ENCODE data around the gene CLMN. TPM values are rescaled to one million over a fixed set of nuclear protein-coding genes. Genes with fewer than 3 reads are reported as not detected.

The CLMN gene
- total RNA-seq, 2 experiments from 2014 or later = 1.6 TPM

DNA sequence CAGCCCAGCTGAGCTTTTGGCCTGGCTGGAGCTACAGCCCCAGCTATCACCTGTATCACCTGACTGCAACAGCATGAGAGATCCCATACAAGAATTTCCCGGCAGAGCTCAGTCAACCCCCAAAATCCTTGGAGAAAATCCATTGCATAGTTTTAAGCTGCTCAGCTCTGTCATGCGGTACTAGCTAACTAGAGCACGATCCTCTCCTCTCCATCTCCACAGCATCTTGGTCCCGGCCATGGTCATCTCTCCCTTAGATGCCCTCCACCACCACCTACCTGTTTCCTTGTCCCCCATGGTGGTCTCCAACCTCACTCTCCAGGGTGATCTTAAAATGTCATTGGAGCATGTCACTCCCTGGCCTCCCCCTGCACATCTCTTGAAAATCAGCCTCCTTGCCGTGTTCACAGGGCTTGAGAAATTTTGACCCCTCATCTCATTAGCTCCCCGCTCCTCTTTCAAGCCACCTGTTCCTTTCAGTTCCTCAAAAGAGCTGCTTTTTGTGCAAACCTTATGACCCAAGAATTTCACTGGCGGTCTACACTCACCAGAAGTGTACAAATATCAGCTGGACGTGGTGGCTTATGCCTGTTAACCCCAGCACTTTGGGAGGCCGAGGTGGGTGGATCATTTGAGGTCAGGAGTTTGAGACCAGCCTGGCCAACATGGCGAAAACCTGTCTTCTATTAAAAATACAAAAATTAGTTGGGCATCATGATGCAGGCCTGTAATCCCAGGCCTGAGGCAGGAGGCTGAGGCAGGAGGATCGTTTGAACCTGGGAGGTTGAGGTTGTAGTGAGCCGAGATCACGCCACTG is 8.1 kb upstream of the CLMN start:
- Mint-ChIP-seq H3K4me1 (ENCODE audit: low read depth) (no peaks in the 10 kb centered on the region), H3K27ac (no peak overlapping the region), H3K4me3 (no peak overlapping the region), H3K36me3 (ENCODE audit: low read depth) (no peaks in the 10 kb centered on the region), H3K9me3 (ENCODE audit: insufficient read depth) (no peaks in the 10 kb centered on the region), H3K27me3 (ENCODE audit: low read depth) (peaks cover 15% of the 10 kb centered on the region)
- DNase-seq (no peak), ATAC-seq (no peak)
- POLR2A ChIA-PET = no interaction called here
- CTCF ChIA-PET = no interaction called here

DNA sequence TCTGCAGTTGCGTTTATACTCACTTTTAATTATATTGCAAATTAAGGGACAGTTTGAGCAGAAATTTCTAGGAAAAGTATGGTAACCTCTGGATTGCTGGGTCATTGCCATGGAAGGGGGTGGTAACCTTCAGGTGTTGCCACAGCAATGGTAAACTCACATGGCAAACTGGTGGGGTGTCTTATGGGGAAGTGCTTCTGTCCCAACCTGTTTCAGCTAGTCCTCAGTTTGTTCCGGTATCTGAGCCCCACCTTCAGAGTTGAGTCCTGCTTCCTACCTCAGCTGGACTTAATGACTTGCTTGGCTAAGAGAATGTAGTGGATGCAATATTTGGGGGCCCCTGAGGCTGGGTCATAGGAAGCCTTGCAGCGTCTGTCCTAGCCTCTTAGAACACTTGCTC is 7.3 kb upstream of the CLMN start:
- CTCF ChIA-PET = no interaction called here
- POLR2A ChIA-PET = no interaction called here
- no peaks in the 10 kb centered on the region for H3K36me3 Mint-ChIP-seq (ENCODE audit: low read depth)
- H3K27ac Mint-ChIP-seq = no peak overlapping the region
- ATAC-seq = no peak
- H3K27me3 Mint-ChIP-seq (ENCODE audit: low read depth) = peaks cover 23% of the 10 kb centered on the region
- no peak overlapping the region for H3K4me3 Mint-ChIP-seq
- no peak for DNase-seq
- H3K4me1 Mint-ChIP-seq (ENCODE audit: low read depth) = no peaks in the 10 kb centered on the region
- no peaks in the 10 kb centered on the region for H3K9me3 Mint-ChIP-seq (ENCODE audit: insufficient read depth)

DNA sequence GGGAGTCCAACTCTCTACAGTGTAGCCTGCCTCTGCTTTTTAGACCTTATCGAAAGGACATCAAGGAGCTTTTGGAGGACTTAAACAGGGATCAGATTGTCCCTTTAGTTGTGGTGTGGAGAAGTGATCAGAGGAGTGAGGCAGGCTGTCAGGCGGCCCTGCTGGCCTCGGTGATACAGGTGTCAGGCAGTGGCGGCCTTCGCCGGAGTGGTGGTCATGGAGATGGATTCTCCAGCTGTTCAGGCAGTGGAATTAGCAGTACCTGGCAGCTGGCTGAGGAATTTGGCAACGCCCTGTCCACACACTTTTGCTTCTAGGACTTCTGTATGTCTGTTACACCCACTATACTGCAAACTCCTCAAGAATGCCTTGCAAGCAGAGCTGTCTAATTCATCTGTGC is 4.2 kb upstream of the CLMN start:
- no peak overlapping the region for H3K27ac Mint-ChIP-seq
- ChIA-PET CTCF (no interaction called here), POLR2A (interaction anchor here (0.6 kb wide), 1 partner anchor 46 kb away, joined by 3 read pairs; no protein-coding TSS in a partner anchor)
- no peaks in the 10 kb centered on the region for H3K9me3 Mint-ChIP-seq (ENCODE audit: insufficient read depth)
- peaks cover 30% of the 10 kb centered on the region for H3K27me3 Mint-ChIP-seq (ENCODE audit: low read depth)
- peaks cover 4% of the 10 kb centered on the region for H3K4me1 Mint-ChIP-seq (ENCODE audit: low read depth)
- H3K36me3 Mint-ChIP-seq (ENCODE audit: low read depth) = no peaks in the 10 kb centered on the region
- H3K4me3 Mint-ChIP-seq = no peak overlapping the region
- no peak for DNase-seq
- no peak for ATAC-seq

DNA sequence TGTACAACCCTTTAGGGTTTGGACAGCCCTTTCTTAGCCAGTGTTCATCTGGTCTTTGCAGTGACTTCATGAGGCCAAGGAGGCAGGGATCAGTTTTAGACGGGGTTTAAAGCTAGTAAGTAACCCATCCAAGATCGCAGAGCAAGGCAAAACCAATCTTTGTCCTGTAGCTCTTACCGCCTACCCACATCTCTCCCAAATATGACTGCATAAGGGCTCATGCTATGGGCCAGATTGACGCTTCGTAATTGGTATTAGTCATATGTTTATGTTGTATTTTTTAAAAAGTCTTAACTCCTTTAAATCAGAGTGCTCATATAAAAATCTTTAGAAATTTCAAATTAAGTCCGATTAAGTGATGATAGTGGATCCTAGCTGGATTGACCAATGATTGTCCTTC is 3.7 kb upstream of the CLMN start:
- H3K4me1 Mint-ChIP-seq (ENCODE audit: low read depth) = peaks cover 10% of the 10 kb centered on the region
- H3K36me3 Mint-ChIP-seq (ENCODE audit: low read depth) = no peaks in the 10 kb centered on the region
- no peaks in the 10 kb centered on the region for H3K9me3 Mint-ChIP-seq (ENCODE audit: insufficient read depth)
- H3K27ac Mint-ChIP-seq = no peak overlapping the region
- peaks cover 32% of the 10 kb centered on the region for H3K27me3 Mint-ChIP-seq (ENCODE audit: low read depth)
- no peak overlapping the region for H3K4me3 Mint-ChIP-seq
- no peak for DNase-seq
- ChIA-PET POLR2A (interaction anchor here (0.6 kb wide), 1 partner anchor 45 kb away, joined by 3 read pairs; no protein-coding TSS in a partner anchor), CTCF (no interaction called here)
- no peak for ATAC-seq

DNA sequence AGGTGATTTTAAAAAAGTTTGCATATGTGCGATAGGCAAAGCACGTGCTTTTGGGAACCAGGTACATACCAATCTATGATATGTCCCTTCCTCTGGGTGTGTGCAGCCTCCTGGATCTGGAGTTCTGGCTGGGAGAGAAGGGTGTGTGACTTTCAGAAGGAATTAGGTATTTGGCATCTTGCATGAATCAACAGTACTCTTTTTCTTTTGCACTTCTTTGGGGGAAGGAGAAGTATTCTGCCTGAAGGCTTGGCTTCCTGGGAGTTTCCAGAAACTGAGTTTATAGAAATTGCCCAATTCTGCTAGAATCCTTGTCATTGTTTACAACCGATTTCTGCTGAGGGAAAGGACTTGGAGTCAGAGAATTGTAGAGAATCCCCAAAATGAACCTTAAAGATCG is 2.9 kb upstream of the CLMN start:
- no peak for ATAC-seq
- Mint-ChIP-seq H3K27ac (no peak overlapping the region), H3K36me3 (ENCODE audit: low read depth) (no peaks in the 10 kb centered on the region), H3K9me3 (ENCODE audit: insufficient read depth) (no peaks in the 10 kb centered on the region), H3K27me3 (ENCODE audit: low read depth) (peaks cover 35% of the 10 kb centered on the region), H3K4me1 (ENCODE audit: low read depth) (peaks cover 12% of the 10 kb centered on the region), H3K4me3 (no peak overlapping the region)
- DNase-seq = no peak
- ChIA-PET CTCF (no interaction called here), POLR2A (no interaction called here)

DNA sequence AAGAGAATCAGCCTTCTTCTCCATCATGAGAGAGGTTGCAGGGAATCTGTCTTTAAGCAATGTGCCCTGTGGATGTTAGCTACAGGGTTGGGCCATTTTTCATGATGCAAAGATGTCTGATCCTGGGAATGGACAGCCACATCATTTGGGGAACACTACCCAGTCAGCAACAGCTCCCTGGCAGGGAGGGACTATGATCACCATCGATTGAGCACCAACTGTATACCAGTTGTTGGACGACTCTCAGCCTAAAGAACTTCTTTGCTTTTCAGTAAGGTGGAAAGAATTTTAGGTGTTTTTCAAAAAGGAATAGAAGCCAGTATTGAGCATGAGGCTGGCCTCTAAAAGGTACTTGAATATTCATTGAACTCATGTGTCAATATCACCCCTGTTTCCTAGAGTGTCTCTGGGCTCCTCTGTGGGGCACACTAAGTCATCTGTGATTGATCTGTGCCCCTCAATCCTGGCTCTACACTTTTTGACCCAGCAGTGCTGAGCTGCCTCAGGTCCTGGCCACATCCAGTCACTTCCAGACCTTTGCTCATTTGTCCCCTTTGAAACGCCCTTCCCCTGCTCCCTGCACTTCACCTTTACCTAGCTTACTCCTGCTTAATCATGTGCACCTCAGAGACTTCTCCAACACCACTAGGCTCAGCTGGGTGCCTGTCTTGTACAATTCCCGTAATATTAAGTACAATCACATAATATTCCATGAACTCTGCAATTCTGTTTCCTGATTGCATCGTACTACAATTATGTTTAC is 2.2 kb upstream of the CLMN start:
- H3K36me3 Mint-ChIP-seq (ENCODE audit: low read depth) = no peaks in the 10 kb centered on the region
- H3K27me3 Mint-ChIP-seq (ENCODE audit: low read depth) = peaks cover 38% of the 10 kb centered on the region
- ATAC-seq = no peak
- ChIA-PET CTCF (interaction anchor here (1.1 kb wide), 1 partner anchor 8 kb away, joined by 4 read pairs; no protein-coding TSS in a partner anchor), POLR2A (no interaction called here)
- H3K27ac Mint-ChIP-seq = no peak overlapping the region
- DNase-seq = no peak
- no peak overlapping the region for H3K4me3 Mint-ChIP-seq
- no peaks in the 10 kb centered on the region for H3K9me3 Mint-ChIP-seq (ENCODE audit: insufficient read depth)
- peaks cover 12% of the 10 kb centered on the region for H3K4me1 Mint-ChIP-seq (ENCODE audit: low read depth)

DNA sequence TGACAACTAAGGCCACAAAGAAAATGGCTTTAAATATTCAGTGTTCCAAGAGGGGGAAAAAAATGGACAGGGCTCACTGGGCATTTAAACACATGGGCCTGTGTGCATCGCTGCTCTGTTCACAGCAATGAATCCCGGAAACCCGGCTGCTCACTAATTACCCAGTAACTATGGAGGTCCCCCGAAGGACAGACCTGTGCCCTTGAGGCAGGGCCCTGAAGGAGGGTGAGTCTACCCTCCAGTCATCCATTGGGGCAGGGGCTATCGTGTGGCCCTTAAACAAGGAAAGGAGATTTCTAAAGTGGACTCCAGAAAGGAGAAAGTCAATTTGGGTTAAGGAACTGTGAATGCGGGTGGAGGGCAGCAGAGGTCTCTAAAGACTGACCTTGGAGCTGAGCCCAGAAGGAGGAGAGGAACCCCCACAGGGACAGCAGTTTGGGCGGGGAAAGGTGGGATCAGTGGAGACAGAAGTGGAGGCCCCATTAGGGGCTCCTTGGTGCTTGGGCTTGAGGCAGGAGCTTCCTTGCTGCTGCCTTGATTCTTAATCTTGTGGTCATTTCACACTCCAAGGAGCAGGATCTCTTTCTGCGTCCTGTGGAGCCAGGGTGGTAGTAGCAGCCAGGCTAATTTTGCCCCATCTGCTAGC is 1.4 kb upstream of the CLMN start:
- CTCF ChIA-PET = interaction anchor here (1.1 kb wide), 1 partner anchor 9 kb away, joined by 4 read pairs; no protein-coding TSS in a partner anchor
- peaks cover 12% of the 10 kb centered on the region for H3K4me1 Mint-ChIP-seq (ENCODE audit: low read depth)
- H3K4me3 Mint-ChIP-seq = peak overlapping the region; percentile 14
- H3K36me3 Mint-ChIP-seq (ENCODE audit: low read depth) = no peaks in the 10 kb centered on the region
- POLR2A ChIA-PET = no interaction called here
- H3K27ac Mint-ChIP-seq = no peak overlapping the region
- ATAC-seq (no peak), DNase-seq (no peak)
- no peaks in the 10 kb centered on the region for H3K9me3 Mint-ChIP-seq (ENCODE audit: insufficient read depth)
- peaks cover 34% of the 10 kb centered on the region for H3K27me3 Mint-ChIP-seq (ENCODE audit: low read depth)

DNA sequence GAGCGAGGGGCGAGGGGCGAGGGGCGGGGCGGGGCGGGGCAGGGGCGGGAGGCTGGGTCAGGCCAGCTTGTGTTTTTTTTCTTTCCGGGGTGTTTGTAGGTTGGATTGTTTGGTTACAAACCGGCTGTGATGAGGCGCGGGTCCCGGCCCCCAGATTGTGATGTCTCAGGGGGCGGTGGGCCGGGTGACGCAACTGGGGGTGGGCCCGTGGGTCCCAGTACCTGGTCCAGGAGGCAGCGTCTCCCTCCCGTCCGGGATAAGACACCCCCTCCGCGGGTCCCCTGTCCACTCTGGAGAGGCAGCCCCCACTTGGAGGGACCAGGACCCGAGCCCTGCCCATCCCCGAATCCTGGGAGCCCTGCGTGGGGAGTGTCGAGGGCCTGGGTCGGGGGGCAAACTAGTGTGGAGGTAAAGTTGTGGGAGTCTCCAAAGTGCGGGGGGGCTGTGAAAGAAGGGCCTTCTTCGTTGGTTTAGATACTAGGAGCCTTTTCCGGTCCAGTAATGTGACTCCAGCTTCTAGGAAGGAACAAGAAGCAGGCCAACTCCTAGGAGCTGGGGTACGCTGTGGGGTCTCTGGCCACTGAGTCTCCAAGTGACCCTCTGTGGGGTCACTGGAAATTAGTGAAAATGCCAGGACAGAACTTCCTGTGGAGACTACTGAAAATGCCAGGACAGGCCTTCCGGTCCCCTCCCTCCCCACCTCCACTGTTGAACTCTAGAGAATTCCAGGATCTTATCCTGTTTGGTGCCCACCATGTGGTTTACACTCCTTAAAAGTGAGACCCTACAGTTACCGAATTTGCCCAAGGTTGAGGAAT is 579 bp upstream of the CLMN start:
- H3K27me3 Mint-ChIP-seq (ENCODE audit: low read depth) = peaks cover 34% of the 10 kb centered on the region
- H3K4me1 Mint-ChIP-seq (ENCODE audit: low read depth) = peaks cover 12% of the 10 kb centered on the region
- DNase-seq (no peak), ATAC-seq (no peak)
- H3K4me3 Mint-ChIP-seq = peak overlapping the region; percentile 67
- H3K36me3 Mint-ChIP-seq (ENCODE audit: low read depth) = no peaks in the 10 kb centered on the region
- H3K27ac Mint-ChIP-seq = no peak overlapping the region
- ChIA-PET POLR2A (no interaction called here), CTCF (interaction anchor here (1.1 kb wide), 1 partner anchor 10 kb away, joined by 4 read pairs; no protein-coding TSS in a partner anchor)
- H3K9me3 Mint-ChIP-seq (ENCODE audit: insufficient read depth) = no peaks in the 10 kb centered on the region

DNA sequence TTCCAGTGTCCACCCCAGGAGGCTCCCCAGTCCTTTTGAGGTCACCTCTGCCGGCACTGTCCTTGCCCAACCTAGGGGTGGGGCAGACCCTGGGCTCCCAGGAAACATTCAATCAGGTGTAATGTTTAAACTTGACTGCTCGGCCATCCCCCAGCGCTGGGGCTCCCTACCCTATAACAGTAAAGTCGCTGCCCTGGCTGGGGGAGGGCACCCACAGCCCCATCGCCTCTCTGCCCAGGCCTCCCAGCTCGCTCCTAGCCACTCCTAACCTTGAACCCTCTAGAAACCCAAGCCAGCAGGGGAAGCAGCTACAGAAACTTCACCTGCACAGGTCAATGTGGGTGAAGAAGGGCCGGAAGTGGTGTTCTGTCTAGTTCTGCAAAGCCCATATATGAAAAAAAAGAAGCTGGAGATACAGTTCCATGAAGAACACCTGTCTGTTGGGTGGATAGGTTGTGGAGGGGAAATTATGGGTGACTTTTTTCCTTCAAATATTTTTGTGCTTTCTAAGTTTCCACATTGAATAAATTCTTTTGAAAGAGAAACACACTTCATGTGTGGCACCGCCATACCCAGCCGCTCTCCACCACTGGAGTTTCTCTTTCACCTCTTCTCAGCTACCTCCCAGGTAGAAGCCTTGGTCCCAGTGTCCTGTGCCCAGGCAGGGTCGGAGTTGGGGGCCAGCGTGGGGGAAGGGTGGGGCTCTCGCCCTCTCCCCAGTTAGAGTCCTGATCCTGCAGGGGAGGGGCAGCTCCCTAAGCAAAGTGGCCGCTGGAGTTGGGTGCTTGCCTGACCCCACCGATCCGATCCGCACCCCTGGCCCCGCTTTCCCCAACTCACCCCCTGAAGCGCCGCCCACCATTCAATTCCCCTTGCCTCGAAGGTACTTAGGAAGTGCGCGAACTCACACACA is 1.1 kb downstream of the CLMN start:
- ATAC-seq (no peak), DNase-seq (no peak)
- no peaks in the 10 kb centered on the region for H3K36me3 Mint-ChIP-seq (ENCODE audit: low read depth)
- peaks cover 34% of the 10 kb centered on the region for H3K27me3 Mint-ChIP-seq (ENCODE audit: low read depth)
- peak overlapping the region; percentile 72 for H3K4me3 Mint-ChIP-seq
- POLR2A ChIA-PET = interaction anchor here (0.9 kb wide), 1 partner anchor 21 kb away, joined by 3 read pairs; no protein-coding TSS in a partner anchor
- no peaks in the 10 kb centered on the region for H3K9me3 Mint-ChIP-seq (ENCODE audit: insufficient read depth)
- peak overlapping the region; percentile 48 for H3K27ac Mint-ChIP-seq
- CTCF ChIA-PET = no interaction called here
- peaks cover 24% of the 10 kb centered on the region for H3K4me1 Mint-ChIP-seq (ENCODE audit: low read depth)

DNA sequence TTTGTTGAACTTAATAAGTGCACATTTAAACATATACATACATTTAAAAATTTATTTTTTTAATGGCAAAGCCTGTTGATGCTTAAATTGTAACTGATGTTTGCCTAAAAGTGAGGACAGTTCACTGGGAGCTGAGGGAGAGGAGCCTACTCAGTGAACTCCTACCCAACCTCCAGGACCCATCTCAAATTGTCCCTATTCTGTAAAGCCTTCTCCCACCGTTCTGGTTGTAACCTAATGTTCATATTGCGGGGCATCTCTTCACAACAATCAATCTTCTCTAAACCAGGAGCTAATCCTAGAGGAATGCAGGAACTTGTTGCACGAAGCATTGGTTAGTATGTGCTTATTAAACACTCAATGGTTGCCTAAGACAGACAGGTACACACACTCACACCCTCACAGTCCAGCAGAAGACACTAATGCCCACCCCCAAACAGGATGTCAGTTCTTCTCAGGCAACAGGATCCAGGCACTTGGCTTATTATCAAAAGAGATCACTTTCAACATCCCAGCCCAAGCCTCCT is 1.8 kb downstream of the CLMN start:
- H3K4me3 Mint-ChIP-seq = no peak overlapping the region
- H3K36me3 Mint-ChIP-seq (ENCODE audit: low read depth) = no peaks in the 10 kb centered on the region
- CTCF ChIA-PET = no interaction called here
- no peaks in the 10 kb centered on the region for H3K9me3 Mint-ChIP-seq (ENCODE audit: insufficient read depth)
- no peak overlapping the region for H3K27ac Mint-ChIP-seq
- POLR2A ChIA-PET = interaction anchor here (0.9 kb wide), 1 partner anchor 20 kb away, joined by 3 read pairs; no protein-coding TSS in a partner anchor
- peaks cover 24% of the 10 kb centered on the region for H3K4me1 Mint-ChIP-seq (ENCODE audit: low read depth)
- peaks cover 32% of the 10 kb centered on the region for H3K27me3 Mint-ChIP-seq (ENCODE audit: low read depth)
- no peak for DNase-seq
- no peak for ATAC-seq

Measured in activated CD8-positive, alpha-beta T cell treated with anti-CD3 and anti-CD28 coated beads, Interleukin-2, amount 10 ng/mL, durations not matched to agents 7 days and 5 days (primary cell).